Measurements from ENCODE around the gene KAT2B. TPM values are rescaled to one million over a fixed set of nuclear protein-coding genes. Genes with fewer than 3 reads are reported as not detected.

The KAT2B gene
- polyA plus RNA-seq, 1 experiment, result 5.5 TPM

- DNase-seq (ENCODE audit: low read depth, low spot score), result no peak
- ChIA-PET POLR2A (no interaction called here), CTCF (no interaction called here)
- Histone ChIP-seq H3K27ac (ENCODE audit: low read depth, low read length) (no peak overlapping the region), H3K4me3 (ENCODE audit: low read depth, low read length) (no peak overlapping the region), H3K9me3 (ENCODE audit: control insufficient read depth, insufficient read depth, low read length) (peaks cover 2% of the 10 kb centered on the region; the same call in 1 of the 2 replicates), H3K27me3 (ENCODE audit: control insufficient read depth, insufficient read depth, low read length) (no peaks in the 10 kb centered on the region)
- TF ChIP-seq, protein P1, sequence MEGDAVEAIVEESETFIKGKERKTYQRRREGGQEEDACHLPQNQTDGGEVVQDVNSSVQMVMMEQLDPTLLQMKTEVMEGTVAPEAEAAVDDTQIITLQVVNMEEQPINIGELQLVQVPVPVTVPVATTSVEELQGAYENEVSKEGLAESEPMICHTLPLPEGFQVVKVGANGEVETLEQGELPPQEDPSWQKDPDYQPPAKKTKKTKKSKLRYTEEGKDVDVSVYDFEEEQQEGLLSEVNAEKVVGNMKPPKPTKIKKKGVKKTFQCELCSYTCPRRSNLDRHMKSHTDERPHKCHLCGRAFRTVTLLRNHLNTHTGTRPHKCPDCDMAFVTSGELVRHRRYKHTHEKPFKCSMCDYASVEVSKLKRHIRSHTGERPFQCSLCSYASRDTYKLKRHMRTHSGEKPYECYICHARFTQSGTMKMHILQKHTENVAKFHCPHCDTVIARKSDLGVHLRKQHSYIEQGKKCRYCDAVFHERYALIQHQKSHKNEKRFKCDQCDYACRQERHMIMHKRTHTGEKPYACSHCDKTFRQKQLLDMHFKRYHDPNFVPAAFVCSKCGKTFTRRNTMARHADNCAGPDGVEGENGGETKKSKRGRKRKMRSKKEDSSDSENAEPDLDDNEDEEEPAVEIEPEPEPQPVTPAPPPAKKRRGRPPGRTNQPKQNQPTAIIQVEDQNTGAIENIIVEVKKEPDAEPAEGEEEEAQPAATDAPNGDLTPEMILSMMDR (IDR thresholded peaks at IDR 0.05; ENCODE audit: low read depth, low read length), result no peak
These were observed 142.0 kb downstream of the KAT2B start for GRCh38 chr3:20182206-20182605.

GRCh38 chr3:20185331-20185678 lies 145.1 kb downstream of the KAT2B start:
- TF ChIP-seq, protein P1 (IDR thresholded peaks at IDR 0.05; ENCODE audit: low read depth, low read length), result no peak
- Histone ChIP-seq H3K27ac (ENCODE audit: low read depth, low read length) (no peak overlapping the region), H3K9me3 (ENCODE audit: control insufficient read depth, insufficient read depth, low read length) (peaks cover 2% of the 10 kb centered on the region; the same call in 1 of the 2 replicates), H3K27me3 (ENCODE audit: control insufficient read depth, insufficient read depth, low read length) (no peaks in the 10 kb centered on the region), H3K4me3 (ENCODE audit: low read depth, low read length) (peak overlapping the region; percentile 97)
- CTCF ChIA-PET, result interaction anchor here (0.9 kb wide), 1 partner anchor 144 kb away, joined by 4 read pairs; no protein-coding TSS in a partner anchor
- POLR2A ChIA-PET, result no interaction called here
- DNase-seq (ENCODE audit: low read depth, low spot score), result no peak

- peak within 1 kb of the TSS; percentile 97 for H3K4me3 ChIP-seq (ENCODE audit: low read depth, low read length)
- H3K27ac ChIP-seq (ENCODE audit: low read depth, low read length), result peak within 1 kb of the TSS; percentile 92
- POLR2A ChIA-PET, result interaction anchor here (0.6 kb wide), 2 partner anchors 37 to 287 kb away, joined by 3 read pairs; no protein-coding TSS in a partner anchor
- H3K9me3 ChIP-seq (ENCODE audit: control insufficient read depth, insufficient read depth, low read length), result peaks cover 2% of the 10 kb centered on the region; the same call in 1 of the 2 replicates
- H3K27me3 ChIP-seq (ENCODE audit: control insufficient read depth, insufficient read depth, low read length), result no peaks in the 10 kb centered on the region
- DNase-seq (ENCODE audit: low read depth, low spot score), result peak; percentile 90
- TF ChIP-seq, protein P1 (IDR thresholded peaks at IDR 0.05; ENCODE audit: low read depth, low read length), result 0 out of 2 replicates have a peak, but pooled peaks have one; percentile 13
- CTCF ChIA-PET, result interaction anchor here (0.6 to 0.9 kb wide), 2 partner anchors 145 to 175 kb away, joined by 3 to 4 read pairs; no protein-coding TSS in a partner anchor
These were observed 145.7 kb downstream of the KAT2B start, which contains the start of gene SGO1 for GRCh38 chr3:20185679-20186599. TSS of gene SGO1 (minus strand) at chr3:20186206. CDS start at chr3:20184027, 2,179 bp downstream.

GRCh38 chr3:20186600-20187004 lies 146.4 kb downstream of the KAT2B start:
- Histone ChIP-seq H3K4me3 (ENCODE audit: low read depth, low read length) (peak overlapping the region; percentile 97), H3K9me3 (ENCODE audit: control insufficient read depth, insufficient read depth, low read length) (peaks cover 2% of the 10 kb centered on the region; the same call in 1 of the 2 replicates), H3K27ac (ENCODE audit: low read depth, low read length) (peak overlapping the region; percentile 92), H3K27me3 (ENCODE audit: control insufficient read depth, insufficient read depth, low read length) (no peaks in the 10 kb centered on the region)
- POLR2A ChIA-PET, result interaction anchor here (0.6 kb wide), 2 partner anchors 37 to 288 kb away, joined by 3 read pairs; no protein-coding TSS in a partner anchor
- TF ChIP-seq, protein P1 (IDR thresholded peaks at IDR 0.05; ENCODE audit: low read depth, low read length), result no peak
- CTCF ChIA-PET, result interaction anchor here (0.6 to 0.7 kb wide), 2 partner anchors 146 to 176 kb away, joined by 3 to 4 read pairs; partner anchors contain the start of gene KAT2B
- no peak for DNase-seq (ENCODE audit: low read depth, low spot score)

- TF ChIP-seq, protein P1 (IDR thresholded peaks at IDR 0.05; ENCODE audit: low read depth, low read length), result no peak
- ChIA-PET POLR2A (no interaction called here), CTCF (no interaction called here)
- DNase-seq (ENCODE audit: low read depth, low spot score), result no peak
- Histone ChIP-seq H3K27ac (ENCODE audit: low read depth, low read length) (no peak overlapping the region), H3K4me3 (ENCODE audit: low read depth, low read length) (no peak overlapping the region), H3K9me3 (ENCODE audit: control insufficient read depth, insufficient read depth, low read length) (no peaks in the 10 kb centered on the region), H3K27me3 (ENCODE audit: control insufficient read depth, insufficient read depth, low read length) (no peaks in the 10 kb centered on the region)
These were observed 150.7 kb downstream of the KAT2B start for GRCh38 chr3:20190991-20191390.
